GM18861 (cell line): ENCODE measurements around the gene CYTH3.
A peak's percentile ranks its signal among the peaks of the same experiment; 100 is the strongest.
"Not testable (repeated sequence)": the region's sequence is repeated elsewhere in the genome, so short reads cannot be mapped to it uniquely, and the experiment has no call there.

ENCODE experiments used
- ATAC-seq: cut with Tn5 transposase; IDR thresholded peaks from one replicate; pipeline ENCODE4 v1.9.1; 2021; ENCODE audit not compliant: unreplicated experiment

Gene CYTH3, protein sequence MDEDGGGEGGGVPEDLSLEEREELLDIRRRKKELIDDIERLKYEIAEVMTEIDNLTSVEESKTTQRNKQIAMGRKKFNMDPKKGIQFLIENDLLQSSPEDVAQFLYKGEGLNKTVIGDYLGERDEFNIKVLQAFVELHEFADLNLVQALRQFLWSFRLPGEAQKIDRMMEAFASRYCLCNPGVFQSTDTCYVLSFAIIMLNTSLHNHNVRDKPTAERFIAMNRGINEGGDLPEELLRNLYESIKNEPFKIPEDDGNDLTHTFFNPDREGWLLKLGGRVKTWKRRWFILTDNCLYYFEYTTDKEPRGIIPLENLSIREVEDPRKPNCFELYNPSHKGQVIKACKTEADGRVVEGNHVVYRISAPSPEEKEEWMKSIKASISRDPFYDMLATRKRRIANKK

DNA sequence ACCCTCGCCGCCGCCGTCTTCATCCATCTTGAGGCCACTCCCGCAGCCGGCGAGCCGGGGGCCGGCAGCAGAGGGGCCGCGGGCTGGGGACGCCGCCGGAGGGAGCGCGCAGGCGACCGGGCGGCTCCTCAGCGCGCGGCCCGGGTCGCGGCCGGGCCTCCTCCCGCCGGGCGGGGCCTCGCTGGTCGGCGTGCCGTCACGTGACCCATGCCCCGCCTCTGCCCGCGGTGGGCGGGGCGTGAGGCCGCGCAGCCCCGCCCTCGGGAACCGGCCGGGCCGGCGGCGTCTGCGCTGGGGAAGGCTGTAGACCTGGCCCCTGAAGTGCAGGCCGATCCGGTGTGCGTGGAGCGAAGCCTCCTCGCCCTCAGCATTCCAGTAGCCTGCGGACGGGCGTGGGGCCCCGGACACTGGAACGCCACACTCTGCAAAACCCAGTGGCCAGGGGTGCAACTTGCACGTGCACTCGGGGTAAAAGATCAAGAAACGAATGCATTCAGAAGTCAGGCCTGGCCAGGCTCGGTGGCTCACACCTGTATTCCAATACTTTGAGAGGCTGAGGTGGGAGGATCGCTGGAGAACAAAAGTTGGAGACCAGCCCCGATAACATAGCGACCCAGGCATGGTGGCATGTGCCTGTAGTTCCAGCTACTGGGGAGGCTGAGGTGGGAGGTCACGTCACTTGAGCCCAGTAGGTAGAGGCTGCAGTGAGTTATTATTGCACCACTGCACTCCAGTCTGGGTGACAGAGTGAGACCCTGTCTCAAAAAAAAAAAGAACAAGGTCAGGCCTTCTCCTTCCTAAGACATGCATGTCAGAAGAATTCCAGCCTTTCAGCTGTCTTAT lies at the start of gene CYTH3:
Gene CYTH3, minus strand, starts transcription at position 144 of the 843 bp plus-strand sequence. Its CDS starts 117 bp downstream, at position 27.
- peak; percentile 65 for ATAC-seq

DNA sequence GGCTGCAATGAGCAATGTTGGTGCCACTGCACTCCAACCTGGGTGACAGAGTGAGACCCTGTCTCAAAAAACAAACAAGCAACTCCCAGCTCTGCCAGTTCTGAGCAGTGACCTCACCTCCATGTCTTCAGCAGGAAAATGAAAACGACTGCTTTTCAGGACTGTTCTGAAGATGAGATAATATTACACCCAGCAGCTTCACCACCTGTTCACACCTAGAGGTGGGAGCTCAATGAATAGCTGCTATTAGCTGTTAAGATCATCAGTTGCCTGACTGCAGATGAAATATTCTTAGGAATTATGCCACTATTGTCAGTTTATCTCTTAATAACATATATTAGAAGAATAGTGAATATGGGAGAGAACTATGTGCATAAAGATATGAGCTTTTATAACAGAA lies 48.4 kb upstream of the CYTH3 start:
- no peak for ATAC-seq

DNA sequence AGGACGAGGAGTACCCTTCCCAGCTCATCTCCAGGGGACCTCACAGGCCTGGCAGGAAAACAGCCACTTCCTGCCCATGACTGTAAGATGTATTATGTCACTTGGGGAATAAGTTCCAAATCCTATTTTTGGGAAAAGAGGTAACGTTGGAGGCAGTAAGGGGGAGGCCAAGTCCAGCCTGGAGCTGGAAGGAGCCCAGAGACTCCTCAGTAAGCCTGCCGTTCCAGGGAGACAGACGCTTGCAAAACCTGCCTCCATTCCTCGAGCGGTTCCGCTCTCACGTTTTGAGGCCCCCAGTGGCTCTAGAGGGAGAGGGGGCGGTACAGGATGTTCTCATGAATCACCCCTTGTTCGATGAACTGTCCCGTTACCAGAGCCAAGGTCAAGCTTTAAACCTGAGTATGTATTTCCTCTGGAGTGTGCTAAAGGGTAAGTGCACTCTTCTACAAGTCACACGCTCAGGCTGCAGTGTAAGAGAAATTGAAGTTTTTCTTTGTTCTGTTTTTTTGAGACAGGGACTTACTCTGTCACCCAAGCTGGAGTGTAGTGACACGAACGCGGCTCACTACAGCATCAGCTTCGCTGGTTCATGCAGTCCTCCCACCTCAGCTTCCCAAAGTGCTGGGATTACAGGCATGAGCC lies 45.5 kb upstream of the CYTH3 start:
- no peak for ATAC-seq

DNA sequence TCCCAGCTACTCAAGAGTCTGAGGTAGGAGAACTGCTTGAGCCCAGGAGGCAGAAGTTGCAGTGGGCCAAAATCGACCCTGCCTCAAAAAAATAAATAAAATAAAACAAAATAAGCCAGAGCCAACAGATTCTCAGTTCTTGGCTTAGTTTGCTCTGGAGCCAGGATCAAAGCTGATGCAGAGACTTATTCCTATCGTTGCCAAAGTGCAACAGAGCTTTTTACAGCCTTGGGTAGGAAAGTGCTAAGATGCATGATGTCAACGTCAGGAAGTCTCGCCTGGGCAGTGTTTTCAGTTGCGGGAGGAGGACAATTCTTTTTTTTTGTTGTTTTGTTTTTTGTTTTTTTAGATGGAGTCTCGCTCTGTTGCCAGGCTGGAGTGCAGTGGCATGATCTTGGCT lies 43.8 kb upstream of the CYTH3 start:
- ATAC-seq: no peak

DNA sequence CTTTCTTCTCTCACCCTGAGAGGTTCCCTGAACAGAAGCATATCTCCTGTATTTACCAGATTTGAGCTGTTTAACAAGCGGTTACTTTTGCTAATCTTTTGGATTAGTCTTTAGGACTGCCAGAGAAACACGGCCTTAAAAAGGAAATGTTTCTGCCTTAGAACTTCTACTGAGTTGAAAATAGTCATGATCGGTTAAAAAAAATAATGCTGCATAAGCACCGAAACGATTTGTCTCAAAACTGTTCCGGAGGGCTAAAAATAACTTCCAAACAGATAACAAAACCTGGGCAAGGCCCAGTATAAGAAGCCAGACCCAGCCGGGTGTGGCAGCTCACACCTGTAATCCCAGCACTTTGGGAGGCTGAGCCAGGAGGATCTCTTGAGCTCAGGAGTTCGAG lies 43.3 kb upstream of the CYTH3 start:
- ATAC-seq: no peak

DNA sequence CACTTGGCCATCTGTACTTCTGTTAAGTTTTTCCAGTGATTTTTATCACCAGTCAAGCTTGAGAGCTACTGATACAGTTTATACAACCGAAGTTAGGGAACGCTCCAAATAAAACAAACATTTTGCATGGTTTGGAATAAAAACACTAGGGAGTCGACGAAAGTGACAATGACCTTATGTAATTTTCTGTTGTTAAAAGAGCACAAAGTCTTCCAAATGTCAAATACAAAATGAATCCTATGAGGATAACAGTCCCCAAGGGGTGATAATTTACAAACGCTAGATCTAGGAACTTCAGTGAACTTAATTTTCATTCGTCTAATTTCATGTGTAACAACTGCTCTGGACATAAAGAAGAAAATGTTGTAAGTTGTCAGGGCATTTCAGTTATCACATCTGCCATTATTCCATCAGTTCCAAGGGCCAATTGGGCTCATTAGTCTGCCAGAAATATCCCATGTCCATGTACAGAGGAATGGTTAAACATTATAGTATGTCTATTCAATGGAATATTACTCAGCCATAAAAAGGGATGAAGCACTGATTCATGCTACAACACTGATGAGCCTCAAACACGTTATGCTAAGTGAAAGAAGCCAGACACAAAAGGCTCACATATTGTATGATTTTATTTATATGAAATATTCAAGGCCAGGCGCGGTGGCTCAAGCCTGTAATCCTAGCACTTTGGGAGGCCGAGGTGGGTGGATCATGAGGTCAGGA lies 38.0 kb upstream of the CYTH3 start:
- ATAC-seq: no peak

DNA sequence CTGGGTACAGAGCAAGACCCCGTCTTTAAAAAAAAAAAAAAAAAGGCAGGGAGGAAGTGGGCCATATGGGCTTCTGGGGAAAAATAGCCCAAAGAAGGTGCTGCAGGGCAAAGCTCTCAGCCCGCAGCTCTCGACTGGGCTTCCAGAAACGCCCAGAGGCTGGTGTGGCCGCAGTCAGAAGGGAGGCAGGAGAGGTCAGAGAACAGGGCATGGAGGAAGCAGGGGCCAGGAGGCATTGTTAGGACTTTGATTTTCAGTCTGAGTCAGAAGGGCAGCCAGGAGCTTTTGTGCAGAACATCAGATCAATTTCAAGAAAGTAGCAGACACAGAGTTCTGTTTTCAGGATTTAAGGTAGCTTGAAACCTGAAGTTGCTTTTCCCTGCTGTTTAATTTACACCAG lies 35.3 kb upstream of the CYTH3 start:
- ATAC-seq: no peak

DNA sequence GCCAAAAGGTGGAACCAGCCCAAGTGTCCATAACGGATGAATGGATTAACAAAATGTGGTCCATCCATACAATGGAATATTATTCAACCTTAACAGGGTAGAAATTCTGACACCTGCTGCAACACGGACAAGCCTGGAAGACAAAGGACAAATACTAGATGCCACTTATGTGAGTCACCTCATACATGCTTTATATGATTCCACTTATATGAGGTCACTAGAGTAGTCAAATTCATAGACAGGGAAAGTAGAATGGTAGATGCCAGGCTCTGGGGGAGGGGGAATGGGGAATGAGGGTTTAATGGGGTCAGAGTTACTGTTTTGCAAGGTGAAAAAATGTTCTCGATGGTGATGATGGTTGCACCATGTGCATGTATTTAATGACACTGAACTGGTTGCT lies 34.0 kb upstream of the CYTH3 start:
- ATAC-seq: no peak

DNA sequence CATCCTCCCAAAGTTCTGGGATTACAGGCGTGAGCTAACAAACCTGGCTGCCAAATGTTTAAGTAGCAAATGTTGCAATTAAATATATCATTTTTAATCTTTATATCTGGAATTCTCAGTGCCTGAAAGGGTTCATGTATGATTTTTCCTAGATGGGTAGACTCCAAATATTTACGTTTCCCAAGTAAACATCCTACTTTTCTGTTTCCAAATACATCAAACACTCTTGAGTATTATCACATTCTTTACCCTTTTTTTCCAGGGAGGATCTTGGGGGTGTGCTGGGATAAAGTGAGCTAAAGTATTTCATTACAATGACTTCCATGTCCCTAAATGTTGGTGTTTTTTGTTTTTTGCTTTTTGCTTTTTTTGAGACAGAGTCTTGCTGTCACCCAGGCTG lies 32.9 kb upstream of the CYTH3 start:
- ATAC-seq: no peak

DNA sequence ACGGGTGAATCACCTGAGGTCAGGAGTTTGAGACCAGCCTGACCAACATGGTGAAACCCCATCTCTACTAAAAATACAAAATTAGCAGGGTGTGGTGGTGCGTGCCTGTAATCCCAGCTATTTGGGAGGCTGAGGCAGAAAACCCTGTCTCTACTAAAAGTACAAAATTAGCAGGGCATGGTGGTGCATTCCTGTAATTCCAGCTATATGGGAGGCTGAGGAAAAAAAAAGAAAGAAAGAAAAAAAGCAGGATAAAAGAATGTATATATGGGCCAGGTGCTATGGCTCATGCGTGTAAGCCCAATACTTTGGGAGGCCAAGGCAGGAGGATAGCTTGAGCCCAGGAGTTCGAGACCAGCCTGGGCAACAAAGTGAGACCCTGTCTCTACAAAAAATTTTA lies 29.0 kb upstream of the CYTH3 start:
- ATAC-seq: not testable (repeated sequence)

DNA sequence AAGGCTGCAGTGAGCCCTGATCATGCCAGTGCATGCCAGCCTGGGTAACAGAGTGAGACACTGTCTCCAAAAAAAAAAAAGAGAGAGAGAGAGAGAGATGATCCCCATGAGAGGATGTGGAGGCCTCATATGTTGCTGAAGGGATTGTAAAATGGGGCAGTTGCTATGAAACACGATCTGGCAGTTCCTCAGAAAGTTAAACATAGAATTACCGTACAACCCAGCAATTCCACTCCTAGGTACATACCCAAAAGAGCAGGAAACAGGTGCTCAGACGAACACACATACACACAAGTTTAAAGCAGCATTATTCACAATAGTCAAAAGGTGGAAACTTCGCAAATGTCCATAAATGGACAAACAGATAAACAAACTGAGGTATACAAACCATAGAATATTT lies 27.4 kb upstream of the CYTH3 start:
- ATAC-seq: no peak

DNA sequence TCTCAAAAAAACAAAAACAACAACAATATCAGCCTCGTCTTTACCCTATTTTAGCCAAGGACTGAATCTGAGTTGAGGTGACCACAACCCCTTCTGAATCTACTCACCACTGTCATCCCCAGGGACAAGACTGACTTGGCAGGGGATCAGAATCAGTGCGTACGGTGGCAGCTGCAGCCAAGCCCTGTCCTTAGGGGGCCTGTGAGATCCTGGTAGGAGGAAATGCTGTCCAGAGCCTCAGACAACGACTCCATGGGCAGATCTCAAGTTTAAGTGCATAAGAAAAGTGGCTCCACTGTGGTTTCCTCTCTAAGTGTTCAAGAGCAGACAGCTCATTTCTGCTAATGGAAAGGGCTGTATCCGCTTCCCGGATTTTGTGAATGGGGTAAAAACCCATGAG lies 22.4 kb upstream of the CYTH3 start:
- ATAC-seq: no peak

DNA sequence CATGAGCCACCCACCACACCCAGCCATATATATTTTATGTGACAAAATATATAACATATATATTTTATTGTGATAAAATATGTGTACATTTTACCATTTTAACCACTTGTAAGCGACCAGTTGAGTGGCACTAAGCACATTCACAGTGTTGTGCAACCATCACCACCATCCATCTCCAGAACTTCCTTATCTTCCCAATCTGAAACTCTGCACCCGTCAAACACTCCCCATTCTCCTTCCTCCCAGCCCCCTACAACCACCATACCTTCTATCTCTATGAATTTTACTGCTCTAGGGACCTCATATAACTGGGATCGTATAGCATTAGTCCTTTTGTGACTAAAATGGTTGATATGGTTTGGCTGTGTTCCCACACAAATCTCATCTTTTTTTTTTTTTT lies 20.8 kb upstream of the CYTH3 start:
- no peak for ATAC-seq

DNA sequence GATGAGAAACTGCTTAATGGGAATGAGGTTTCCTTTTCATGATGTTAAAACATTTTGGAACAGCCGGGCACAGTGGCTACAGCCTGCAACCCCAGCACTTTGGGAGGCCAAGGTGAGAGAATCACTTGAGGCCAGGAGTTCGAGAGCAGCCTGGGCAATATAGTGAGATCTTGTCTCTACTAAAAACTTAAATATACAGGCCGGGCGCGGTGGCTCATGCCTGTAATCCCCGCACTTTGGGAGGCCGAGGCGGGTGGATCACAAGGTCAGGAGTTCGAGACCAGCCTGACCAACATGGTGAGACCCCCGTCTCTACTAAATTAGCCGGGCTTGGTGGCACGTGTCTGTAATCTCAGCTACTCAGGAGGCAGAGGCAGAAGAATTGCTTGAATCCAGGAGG lies 19.5 kb upstream of the CYTH3 start:
- ATAC-seq: not testable (repeated sequence)

DNA sequence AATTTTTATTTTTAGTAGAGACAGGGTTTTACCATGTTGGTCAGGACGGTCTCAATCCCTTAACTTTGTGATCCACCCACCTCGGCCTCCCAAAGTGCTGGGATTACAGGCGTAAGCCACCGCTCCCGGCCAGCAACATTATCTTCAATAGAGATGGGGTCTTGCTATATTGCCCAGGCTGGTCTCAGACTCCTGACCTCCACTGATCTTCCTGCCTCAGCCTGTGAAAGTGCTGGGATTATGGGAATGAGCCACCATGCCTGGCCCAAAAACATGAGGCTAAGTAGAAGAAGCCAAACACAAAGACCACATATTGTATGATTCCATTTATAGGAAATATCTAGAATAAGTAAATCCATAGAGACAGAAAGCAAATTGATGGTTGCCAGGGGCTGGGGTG lies 19.1 kb upstream of the CYTH3 start:
- ATAC-seq: no peak

DNA sequence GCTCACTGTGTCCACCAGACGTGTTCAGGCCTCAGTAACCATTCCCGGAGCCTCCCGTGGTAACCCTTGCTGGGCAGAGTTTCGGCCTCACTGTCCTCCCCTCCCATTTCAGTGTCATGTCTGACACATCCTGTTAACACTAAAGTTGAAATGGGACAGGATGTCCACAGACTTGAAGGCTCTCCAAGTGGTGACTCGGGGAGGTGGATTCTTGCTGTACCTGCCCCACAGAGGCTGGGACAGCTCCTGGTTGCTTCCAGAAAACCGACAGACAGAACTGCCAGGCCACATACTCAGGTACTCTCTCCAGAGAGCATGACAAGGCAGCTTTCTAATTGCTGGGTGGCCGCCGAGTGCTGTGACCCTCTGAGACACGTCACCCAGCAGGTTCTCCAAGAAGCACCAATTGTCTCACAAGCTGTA lies 17.9 kb upstream of the CYTH3 start:
- no peak for ATAC-seq

DNA sequence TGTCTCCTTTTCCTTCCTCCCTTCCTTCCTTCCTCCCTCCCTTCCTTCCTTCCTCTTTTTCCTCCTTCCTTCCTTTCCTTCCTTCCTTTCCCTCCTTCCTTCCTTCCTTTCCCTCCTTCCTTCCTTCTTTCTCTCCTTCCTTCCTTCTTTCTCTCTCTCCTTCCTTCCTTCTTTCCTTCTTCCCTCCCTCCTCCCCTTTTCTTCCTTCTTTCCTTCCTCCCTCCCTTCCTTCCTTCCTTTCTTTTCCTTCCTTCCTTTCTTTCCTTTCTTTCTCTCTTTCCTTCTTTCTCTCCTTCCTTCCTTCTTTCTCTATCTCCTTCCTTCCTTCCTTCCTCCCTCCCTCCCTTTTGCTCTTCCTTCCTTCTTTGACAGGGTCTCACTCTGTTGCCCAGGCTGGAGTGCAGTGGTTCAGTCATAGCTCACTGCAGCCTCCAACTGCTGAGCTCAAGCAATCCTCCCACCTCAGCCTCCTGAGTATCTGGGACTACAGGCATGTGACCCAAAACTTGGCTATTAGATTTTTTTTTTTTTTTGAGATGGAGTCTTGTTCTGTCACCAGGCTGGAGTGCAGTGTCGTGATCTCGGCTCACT lies 15.9 kb upstream of the CYTH3 start:
- ATAC-seq: no peak

DNA sequence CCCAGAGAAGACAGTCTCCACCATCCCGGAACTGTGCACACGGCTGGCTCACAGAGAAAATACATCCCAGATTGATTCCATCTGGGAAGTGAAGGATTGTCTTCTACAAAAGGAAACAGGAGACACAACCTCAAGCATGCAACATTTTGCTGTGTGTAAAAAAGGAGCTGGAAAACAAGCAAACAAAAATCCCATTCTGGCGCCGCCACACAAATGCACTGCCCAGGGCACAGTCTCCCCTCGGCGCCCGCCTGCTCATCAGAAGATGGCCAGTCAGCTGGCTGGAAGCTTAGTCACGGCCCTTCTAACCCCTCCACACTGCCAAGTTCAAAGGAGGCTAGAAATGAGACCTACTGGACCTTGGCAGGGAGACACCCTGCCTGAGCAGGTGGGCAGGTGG lies 14.1 kb upstream of the CYTH3 start:
- no peak for ATAC-seq

DNA sequence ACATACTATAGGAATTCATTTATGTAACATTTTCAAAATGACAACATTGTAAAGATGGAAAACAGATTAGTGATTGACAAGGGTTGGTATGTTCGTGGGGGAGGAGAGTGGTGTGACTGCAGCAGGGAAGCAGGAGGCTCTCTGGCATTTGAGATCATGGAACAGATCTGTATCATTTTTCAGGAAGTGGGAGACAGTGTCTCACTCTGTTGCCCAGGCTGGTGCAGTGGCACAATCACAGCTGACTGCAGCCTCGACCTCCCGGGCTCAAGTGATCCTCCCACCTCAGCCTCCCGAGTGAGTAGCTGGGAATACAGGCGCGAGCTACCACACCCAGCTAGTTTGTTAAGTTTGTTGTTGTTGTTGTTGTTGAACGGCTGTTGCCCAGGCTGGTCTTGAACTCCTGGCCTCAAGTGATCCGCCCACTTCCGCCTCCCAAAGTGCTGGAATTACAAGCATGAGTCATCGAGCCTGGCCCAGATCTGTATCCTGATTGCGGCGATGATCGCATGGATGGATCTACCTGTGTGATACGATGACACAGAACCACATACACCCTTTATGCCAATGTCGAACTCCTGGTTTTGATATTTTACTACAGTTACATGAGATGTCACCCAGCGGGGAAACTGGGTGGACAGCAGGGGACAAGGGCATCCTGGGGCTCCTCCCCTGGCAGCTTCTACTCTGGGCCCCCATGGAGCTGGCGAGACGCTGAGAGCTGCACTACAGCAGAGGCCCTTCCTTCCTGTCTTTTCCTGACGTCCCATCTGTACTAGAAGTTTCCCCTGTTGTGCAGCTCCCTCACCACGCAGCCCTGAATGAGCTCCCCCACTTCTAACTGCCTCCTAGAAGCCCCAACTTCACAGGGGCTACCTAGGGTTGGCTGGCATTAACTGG lies 12.3 kb upstream of the CYTH3 start:
- ATAC-seq: no peak

DNA sequence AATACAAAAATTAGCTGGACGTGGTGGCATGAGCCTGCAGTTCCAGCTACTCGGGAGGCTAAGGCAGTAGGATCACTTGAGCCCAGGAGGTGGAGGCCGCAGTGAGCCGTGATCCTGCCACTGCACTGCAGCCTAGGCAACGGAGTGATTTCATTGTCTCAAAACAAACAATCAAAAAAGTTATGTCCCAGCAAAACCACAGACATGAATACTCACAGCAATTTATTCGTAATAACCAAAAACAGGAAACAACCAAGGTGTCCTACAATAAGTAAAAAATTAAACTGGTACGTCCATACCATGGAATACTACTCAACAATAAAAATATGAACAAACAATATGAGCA lies 11.6 kb upstream of the CYTH3 start:
- no peak for ATAC-seq
